ENCODE data around the gene NT5C1A.

- TF ChIP-seq POLR2AphosphoS5 (IDR thresholded peaks at IDR 0.05) (no peak), CTCF (IDR thresholded peaks at IDR 0.05) (no peak), POLR2A (IDR thresholded peaks at IDR 0.05) (no peak)
Observed at GRCh38 chr1:39648496-39648895, 23.4 kb downstream of the NT5C1A start.
